ENCODE data around the gene CHST11.
A peak's percentile ranks its signal among the peaks of the same experiment; 100 is the strongest.

The CHST11 gene

DNA sequence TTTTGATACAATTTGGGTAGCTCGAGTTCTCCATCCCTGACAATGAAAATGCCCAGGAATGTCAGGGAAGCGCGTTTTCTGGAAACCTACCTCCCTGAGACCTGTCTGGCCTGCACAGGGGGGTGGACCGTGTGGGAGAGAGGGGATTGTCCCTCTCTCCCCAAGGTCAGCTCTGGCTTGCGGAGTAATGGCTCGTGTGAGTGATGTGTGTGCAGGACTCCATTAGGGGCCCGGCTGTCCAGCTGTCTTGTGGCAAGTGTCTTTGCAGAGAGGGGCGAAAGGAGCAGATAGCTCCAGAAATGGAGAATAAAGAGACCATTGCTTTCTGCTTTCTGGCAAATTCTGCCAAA lies 215.3 kb downstream of the CHST11 start:
- no peak for DNase-seq (ENCODE audit: low read depth in 2 of 2, low spot score in 1 of 2)

- DNase-seq (ENCODE audit: low read depth in 2 of 2, low spot score in 1 of 2) = no peak
Measured at GRCh38 chr12:104672501-104673265, 215.9 kb downstream of the CHST11 start.

DNA sequence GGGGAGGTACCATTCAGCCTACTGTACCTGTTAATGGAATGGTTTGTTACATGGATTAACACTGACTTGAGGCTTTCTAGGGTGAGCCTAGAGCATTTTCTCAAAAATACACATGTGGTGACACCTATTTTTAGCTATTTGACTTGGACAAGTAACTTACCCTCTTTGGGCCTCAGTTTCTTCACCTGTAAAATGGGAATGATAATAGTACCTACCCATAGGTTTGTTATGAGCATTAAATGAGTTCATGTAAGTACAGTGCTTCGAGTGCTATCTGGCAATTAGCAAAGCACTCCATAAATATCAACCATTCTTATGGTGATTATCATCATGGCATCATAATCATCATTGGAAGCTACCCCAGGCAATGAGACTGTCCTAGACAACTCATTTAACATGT lies 216.5 kb downstream of the CHST11 start:
- DNase-seq (ENCODE audit: low read depth in 2 of 2, low spot score in 1 of 2) = no peak

- no peak for DNase-seq (ENCODE audit: low read depth in 2 of 2, low spot score in 1 of 2)
Measured at GRCh38 chr12:104673696-104674482, 217.1 kb downstream of the CHST11 start.

DNA sequence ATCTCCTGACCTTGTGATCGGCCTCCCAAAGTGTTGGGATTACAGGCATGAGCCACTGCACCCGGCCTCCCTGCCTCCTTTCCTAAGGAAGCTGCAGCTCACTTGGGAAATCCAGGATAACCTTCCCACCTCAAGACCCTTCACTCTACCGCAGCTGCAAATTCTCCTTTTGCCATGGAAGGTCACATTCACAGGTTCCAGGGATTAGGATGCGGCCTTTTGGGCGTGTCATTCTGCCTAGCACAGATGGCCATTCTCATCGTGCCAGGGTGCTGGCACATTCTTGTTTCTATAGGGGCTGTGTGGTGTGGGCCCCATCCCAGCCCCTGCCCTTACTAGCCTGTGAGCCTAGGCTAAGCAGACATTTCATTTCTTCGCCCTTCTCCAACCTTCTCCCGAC lies 219.9 kb downstream of the CHST11 start:
- DNase-seq (ENCODE audit: low read depth in 2 of 2, low spot score in 1 of 2) = no peak

DNA sequence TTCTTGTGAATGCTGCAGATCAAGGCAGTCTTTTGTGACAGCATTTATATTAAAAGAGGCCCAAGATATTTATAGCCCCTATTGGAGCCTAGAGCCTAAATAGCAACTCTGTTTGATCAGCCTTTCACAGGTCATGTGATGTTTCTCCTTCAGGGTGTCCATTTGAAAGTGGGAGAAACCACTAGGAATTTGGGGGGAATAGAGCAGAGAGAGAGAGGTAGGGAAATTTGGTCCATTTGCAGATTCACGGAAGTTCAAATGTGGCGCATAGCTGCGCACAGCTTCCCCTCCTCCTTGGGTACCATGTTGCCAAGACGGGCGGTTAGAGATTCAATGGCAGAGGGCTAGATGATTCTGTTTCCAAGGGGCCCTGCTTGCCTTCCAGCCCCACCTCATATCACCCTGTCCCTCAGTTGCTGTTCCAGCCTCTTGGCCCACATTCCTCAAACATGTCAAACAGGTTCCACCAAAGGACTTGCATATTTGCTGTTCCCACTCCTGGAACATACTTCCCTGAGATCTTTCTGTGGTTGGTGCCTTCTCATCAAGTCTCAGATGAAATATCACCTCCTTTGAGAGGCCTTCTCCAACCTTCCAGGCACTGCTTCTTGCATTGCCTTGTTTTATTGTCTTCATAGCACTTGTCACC lies 220.8 kb downstream of the CHST11 start:
- no peak for DNase-seq (ENCODE audit: low read depth in 2 of 2, low spot score in 1 of 2)

GRCh38 chr12:104680070-104680469 lies 223.3 kb downstream of the CHST11 start:
- no peak for DNase-seq (ENCODE audit: low read depth in 2 of 2, low spot score in 1 of 2)

GRCh38 chr12:104680491-104680890 lies 223.7 kb downstream of the CHST11 start:
- no peak for DNase-seq (ENCODE audit: low read depth in 2 of 2, low spot score in 1 of 2)

GRCh38 chr12:104681012-104681690 lies 224.4 kb downstream of the CHST11 start:
- DNase-seq (ENCODE audit: low read depth in 2 of 2, low spot score in 1 of 2) = no peak

DNA sequence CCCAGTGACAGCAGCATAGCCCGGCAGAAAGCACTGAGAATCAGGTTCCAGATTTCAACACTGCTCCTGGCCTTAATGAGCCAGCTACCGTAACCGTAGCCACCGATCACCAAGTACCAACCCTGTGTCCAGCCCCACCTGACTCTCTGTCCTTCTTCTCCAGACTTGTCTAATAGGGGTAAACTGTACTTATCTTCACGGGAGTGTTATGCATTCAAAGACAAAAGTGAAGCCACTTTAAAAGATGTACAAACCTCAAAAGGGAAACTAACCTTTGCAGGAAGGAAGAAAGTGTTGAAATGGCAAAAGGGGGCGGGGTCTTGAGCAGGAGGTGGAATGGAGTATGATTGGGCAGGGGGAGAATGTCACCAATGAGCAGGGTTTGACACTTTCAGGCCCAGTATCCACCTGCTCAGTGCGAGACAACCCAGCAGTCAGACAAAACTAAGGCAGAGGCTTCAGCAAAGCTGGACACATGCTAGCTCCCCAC lies 226.1 kb downstream of the CHST11 start:
- DNase-seq (ENCODE audit: low read depth in 2 of 2, low spot score in 1 of 2) = peak in 1 of 2 donors; percentile 53

- DNase-seq (ENCODE audit: low read depth in 2 of 2, low spot score in 1 of 2) = no peak
Measured at GRCh38 chr12:104683831-104684503, 227.2 kb downstream of the CHST11 start.

DNA sequence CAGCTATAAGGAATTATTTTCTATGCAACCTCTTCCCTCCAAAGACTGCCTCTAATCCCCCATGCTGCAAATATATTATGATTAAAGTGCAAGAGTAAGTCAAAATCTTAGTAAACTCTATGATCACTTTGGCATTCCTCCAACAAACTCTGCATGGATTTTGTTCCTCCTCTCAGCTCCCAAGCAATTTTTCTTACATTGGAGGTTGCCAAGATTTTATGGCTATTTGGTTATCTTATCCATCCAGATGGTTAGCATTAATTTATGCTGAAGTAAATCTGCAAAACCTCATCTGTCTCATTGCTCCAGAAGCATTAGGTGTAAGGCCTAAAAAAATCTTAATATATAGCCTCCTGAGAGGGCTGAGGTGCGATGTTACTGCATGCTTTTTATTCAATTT lies 228.1 kb downstream of the CHST11 start:
- DNase-seq (ENCODE audit: low read depth in 2 of 2, low spot score in 1 of 2) = no peak

- no peak for DNase-seq (ENCODE audit: low read depth in 2 of 2, low spot score in 1 of 2)
Measured at GRCh38 chr12:104685366-104685765, 228.6 kb downstream of the CHST11 start.

DNA sequence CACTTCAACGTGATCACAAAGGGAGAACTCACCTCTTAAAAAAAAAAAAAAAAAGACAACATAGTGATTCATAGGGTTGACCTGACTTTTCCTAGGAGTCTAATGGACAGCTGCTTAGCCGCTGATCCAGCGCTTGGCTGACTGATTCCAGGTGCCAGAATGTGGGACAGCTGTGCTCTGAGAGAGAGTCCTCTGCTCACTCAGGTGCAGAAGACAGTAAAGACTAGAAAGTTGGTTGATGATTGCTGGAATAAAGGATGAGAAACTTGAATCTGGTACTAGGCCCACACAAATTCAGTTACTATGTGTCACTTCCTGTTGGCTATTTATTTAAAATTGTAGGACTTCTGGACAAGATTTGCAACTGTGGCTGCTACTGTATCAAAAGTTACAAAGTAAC lies 229.4 kb downstream of the CHST11 start:
- DNase-seq (ENCODE audit: low read depth in 2 of 2, low spot score in 1 of 2) = no peak

- DNase-seq (ENCODE audit: low read depth in 2 of 2, low spot score in 1 of 2) = no peak
Measured at GRCh38 chr12:104687823-104688573, 231.2 kb downstream of the CHST11 start.

DNA sequence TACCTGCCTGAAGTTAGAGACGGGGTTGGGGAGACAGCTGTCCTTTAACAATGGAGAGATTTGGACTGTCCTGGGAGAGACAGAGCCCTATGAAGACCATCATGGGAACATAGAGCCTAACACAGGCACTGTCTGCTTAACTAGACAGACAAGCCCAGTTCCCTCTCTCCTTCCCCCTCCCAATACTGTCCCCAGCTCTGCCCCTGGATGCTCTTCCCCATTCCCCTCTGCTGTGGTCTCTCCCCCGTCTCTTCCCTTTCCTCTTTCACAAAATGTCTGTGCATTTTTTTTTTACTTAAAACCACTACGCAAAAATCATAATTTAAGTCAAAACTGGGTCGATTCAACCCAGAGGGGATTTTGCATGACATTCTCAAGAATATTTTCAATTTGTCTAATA lies 232.9 kb downstream of the CHST11 start:
- DNase-seq (ENCODE audit: low read depth in 2 of 2, low spot score in 1 of 2) = no peak

DNA sequence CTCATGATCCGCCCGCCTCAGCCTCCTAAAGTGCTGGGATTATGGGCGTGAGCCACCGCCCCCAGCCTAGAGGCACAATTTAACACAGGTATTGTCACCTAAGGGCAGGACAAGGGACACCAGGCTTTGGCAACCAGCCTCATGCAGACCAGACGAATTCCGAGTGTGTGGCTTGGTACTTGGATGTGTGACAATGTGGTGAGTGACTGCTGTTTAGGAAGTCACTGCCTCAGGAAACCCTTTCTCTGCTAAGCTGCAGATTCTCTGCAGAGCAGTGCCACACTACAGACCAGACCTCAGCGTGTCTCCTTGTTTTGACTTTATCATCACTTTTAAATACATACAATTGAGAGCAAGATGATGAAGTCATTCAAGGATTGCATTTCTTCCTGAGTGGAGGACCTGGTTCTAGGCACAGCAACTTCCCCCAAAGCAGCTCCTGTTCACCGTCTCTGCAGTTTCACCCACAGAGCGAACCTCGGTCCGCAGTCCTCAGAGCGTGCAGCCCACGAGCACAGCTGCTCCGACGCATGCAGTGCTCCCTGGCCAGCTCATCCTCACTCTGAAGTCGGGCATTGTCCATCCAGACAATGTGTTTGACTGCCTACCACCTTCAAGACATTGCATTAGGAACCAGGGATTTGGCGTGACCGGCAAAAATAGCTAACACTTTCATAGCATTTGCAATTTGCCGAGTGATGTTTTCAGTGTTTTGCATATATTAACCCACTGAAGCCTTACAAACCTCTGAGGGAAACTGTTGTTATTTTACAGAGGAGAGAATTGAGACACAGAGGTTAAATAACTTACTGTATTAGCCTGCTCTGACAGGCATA lies 235.2 kb downstream of the CHST11 start:
- no peak for DNase-seq (ENCODE audit: low read depth in 2 of 2, low spot score in 1 of 2)

- no peak for DNase-seq (ENCODE audit: low read depth in 2 of 2, low spot score in 1 of 2)
Measured at GRCh38 chr12:104692557-104693218, 235.9 kb downstream of the CHST11 start.

GRCh38 chr12:104693493-104693892 lies 236.7 kb downstream of the CHST11 start:
- DNase-seq (ENCODE audit: low read depth in 2 of 2, low spot score in 1 of 2) = no peak
